BJ (cell line): ENCODE results near the gene CIBAR2. TPM values are rescaled to one million over a fixed set of nuclear protein-coding genes. Genes with fewer than 3 reads are reported as not detected.

Experiments used
- CTCF ChIA-PET: fragments of 350-600 bp; formaldehyde crosslinking; extraction: SDS; loops from one replicate; lab custom pipeline; 2021; ENCODE audit warnings: antibody characterized with exemption, inconsistent platforms; lab: Yijun Ruan, JAX
- POLR2A ChIA-PET: fragments of 300-600 bp; sonication (Branson Sonifier 250); formaldehyde crosslinking; extraction: SDS; loops from one replicate; lab custom pipeline; 2021; ENCODE audit warnings: antibody characterized with exemption; lab: Charles Lee
- DNase-seq: peaks from one replicate; pipeline ENCODE4 v3.0.0-alpha.2; 2011; ENCODE audit warnings: low read depth
- H3K27me3 ChIP-seq: 2 replicates; pipeline ENCODE4 v1.6.0; 2011; ENCODE audit warnings: low read length; ENCODE audit not compliant: control insufficient read depth, insufficient read depth
- H3K36me3 ChIP-seq: 2 replicates; pipeline ENCODE4 v1.5.1; 2011; ENCODE audit warnings: low read length; ENCODE audit not compliant: control insufficient read depth, insufficient read depth
- H3K4me3 ChIP-seq: 2 replicates; pipeline ENCODE4 v1.5.1; 2011; ENCODE audit warnings: low read depth, mild to moderate bottlenecking, control low read depth, low read length
- polyA plus RNA-seq: library from polyadenylated mRNA; depleted of rRNA; stranded (reverse); fragments of >200 nt; gene quantifications from 2 replicates; pipeline ENCODE4 v1.2.3, GENCODE V29; 2011
- TF ChIP-seq, protein P1 (sequence below): IDR thresholded peaks from 2 replicates; pipeline ENCODE4 v1.5.1; 2011; ENCODE audit warnings: low read depth, mild to moderate bottlenecking, control low read depth, inconsistent platforms, low read length, moderate library complexity; ENCODE audit not compliant: insufficient read depth

The CIBAR2 gene
- polyA plus RNA-seq, 1 experiment: 0.05 TPM

DNA sequence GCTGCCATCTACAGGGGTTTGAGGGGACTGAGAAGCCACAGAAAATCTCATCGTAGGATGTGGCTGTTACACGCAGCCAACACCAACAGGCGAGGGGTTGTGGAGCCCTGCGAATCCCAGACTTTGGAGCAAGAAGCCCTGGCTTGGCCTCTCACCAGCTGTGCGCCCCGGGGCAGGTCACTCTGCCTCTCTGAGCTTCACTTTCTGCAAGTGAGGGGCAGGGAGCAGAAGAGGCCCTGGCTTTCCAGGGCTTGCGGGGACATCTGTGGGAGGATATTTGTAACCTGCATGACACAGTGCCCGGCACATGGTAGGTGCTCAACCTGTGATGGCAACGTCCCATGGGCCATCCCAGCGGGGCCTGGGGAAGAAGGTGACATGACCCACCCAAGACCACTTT is 32.9 kb upstream of the CIBAR2 start:
- Histone ChIP-seq H3K27me3 (no peaks in the 10 kb centered on the region), H3K4me3 (no peak overlapping the region), H3K36me3 (no peaks in the 10 kb centered on the region)
- ChIA-PET POLR2A (no interaction called here), CTCF (no interaction called here)
- no peak for DNase-seq
- TF ChIP-seq, protein P1, sequence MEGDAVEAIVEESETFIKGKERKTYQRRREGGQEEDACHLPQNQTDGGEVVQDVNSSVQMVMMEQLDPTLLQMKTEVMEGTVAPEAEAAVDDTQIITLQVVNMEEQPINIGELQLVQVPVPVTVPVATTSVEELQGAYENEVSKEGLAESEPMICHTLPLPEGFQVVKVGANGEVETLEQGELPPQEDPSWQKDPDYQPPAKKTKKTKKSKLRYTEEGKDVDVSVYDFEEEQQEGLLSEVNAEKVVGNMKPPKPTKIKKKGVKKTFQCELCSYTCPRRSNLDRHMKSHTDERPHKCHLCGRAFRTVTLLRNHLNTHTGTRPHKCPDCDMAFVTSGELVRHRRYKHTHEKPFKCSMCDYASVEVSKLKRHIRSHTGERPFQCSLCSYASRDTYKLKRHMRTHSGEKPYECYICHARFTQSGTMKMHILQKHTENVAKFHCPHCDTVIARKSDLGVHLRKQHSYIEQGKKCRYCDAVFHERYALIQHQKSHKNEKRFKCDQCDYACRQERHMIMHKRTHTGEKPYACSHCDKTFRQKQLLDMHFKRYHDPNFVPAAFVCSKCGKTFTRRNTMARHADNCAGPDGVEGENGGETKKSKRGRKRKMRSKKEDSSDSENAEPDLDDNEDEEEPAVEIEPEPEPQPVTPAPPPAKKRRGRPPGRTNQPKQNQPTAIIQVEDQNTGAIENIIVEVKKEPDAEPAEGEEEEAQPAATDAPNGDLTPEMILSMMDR: no peak

DNA sequence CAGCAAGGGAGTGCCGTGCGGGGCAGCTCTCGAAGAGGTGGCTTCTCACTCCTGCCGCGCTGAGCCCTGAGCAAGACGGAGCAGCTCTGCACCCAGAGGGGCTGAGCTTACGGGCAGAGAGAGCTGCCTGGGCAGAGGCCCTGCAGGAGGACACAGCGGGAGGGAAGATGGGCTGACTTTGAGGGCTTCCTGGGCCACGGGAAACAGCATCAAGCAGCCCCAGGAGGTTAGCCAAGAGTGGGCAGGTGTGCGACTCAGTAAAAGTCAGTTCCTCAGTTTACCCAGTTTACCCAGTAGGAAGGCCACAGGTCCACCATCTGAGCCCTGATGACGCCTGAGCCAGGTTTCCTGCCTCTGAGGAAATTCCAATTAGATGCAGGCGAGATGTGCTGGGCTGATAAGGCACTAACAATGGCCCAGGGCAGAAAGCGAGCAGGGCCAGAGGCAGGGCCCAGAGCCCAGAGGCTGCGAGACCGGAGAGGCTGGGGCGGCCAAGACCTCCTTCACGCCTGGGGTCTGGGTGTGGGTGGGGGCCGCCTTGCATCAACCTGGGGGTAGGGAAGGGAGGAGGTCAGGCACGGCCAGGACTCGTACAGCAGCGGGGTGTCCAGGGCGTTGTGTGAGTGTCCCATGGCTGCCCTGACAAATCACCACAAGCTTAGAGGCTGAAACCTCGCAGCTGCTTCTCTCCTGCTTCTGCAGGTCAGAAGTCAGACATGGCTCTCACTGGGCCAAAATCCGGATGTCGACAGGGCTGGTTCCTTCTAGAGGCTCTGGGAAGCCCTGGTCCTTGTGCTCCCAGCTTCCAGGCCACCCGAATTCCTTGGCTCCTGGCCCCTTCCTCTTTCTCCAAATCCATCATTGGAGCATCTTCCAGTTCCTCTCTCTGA is 32.0 kb upstream of the CIBAR2 start:
- TF ChIP-seq, protein P1: no peak
- no peak for DNase-seq
- no peaks in the 10 kb centered on the region for H3K27me3 ChIP-seq
- H3K4me3 ChIP-seq: no peak overlapping the region
- ChIA-PET CTCF (interaction anchor here (0.9 to 1.3 kb wide), 2 partner anchors 19 to 109 kb away, joined by 3 to 4 read pairs; no protein-coding TSS in a partner anchor), POLR2A (no interaction called here)
- H3K36me3 ChIP-seq: no peaks in the 10 kb centered on the region

DNA sequence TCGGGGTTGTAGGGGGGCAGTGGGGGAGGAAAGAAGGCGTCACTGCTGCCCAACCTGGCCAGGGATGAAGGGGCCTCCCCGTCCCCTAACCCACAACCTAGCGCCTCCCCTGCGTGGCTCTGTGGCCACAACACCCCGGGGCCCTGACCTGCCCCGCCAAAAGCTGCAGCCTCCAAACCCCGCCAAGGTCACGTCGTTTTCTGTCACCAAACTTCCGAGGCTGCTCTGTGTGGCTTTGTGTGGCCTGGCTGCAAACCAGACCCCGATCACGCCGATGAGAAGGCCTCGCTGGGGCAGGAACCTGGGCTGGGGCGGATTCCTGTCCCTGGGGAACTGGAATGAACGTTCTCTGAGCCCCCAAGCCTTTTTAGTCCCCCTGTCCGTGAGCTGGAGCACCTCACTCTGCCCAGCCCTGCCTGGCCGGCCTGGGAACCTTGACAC is 30.5 kb upstream of the CIBAR2 start:
- Histone ChIP-seq H3K27me3 (no peaks in the 10 kb centered on the region), H3K36me3 (no peaks in the 10 kb centered on the region), H3K4me3 (no peak overlapping the region)
- no peak for DNase-seq
- POLR2A ChIA-PET: no interaction called here
- TF ChIP-seq, protein P1: no peak
- CTCF ChIA-PET: interaction anchor here (0.6 to 1.3 kb wide), 3 partner anchors 15 to 102 kb away, joined by 3 to 4 read pairs (median 3); no protein-coding TSS in a partner anchor

DNA sequence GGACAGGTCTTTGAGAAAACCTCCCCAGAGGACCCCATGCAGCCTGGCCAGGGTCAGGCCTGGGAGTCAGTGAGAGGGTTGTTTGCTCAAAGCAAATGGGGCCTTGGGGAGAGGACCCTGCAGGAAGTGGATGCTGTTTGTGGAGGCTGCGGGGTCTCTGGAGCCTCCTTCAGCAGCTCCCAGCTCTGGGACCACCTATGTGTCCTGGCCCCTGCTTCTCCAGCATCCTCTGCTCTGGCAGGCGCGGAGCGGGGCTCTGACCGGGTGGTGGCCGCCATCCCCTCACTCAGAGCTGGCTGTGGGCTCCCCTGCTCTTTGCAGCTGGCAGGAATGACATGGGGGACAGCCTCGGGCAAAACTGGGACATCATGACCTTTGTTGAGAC is 29.8 kb upstream of the CIBAR2 start:
- H3K4me3 ChIP-seq: no peak overlapping the region
- POLR2A ChIA-PET: no interaction called here
- H3K36me3 ChIP-seq: no peaks in the 10 kb centered on the region
- no peak for DNase-seq
- no peaks in the 10 kb centered on the region for H3K27me3 ChIP-seq
- TF ChIP-seq, protein P1: no peak
- CTCF ChIA-PET: interaction anchor here (1.1 to 2.0 kb wide), 2 partner anchors 20 to 27 kb away, joined by 3 to 7 read pairs; no protein-coding TSS in a partner anchor

DNA sequence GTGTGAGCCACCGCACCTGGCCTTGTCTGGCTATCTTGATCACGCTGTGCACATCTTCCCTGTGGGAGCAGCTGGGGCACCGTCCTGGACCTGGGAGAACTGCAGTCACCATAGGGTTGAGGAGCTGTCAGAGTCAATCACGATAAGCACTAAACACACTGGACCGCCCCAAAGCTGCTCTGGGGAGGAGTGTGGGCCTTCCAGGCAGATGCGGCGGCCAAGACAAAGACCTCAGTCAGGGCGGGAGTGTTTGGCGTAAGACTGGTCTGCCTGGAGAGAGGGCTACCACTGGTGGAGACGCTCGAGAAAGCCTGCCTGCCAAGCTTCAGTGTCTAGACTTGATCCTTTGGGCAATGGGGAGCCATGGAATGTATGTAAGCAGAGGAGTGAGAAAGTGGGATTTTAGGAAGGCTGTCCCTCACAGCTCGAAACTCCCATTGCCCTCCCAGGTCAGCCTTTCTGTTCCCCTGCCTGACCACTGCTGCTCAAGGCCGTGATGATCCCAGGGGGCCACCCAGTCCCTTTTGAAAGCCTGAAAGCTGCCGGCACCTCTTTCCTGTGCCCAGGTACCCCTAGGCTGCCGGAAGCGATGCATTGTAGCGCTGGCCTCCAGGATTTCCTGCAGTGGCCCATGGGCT is 29.3 kb upstream of the CIBAR2 start:
- CTCF ChIA-PET: interaction anchor here (1.1 to 2.0 kb wide), 2 partner anchors 20 to 26 kb away, joined by 3 to 7 read pairs; no protein-coding TSS in a partner anchor
- Histone ChIP-seq H3K27me3 (no peaks in the 10 kb centered on the region), H3K4me3 (no peak overlapping the region), H3K36me3 (no peaks in the 10 kb centered on the region)
- TF ChIP-seq, protein P1: no peak
- no peak for DNase-seq
- POLR2A ChIA-PET: no interaction called here
